NT2/D1 (cell line): Measurements from ENCODE around the gene CD48.

Experiments
- SUZ12 ChIP-seq: IDR thresholded peaks from 2 replicates; pipeline ENCODE4 v1.6.1; 2011; ENCODE audit not compliant: insufficient read length, insufficient read depth; ENCODE audit errors: extremely low read depth
- ZNF274 ChIP-seq: IDR thresholded peaks from 2 replicates; pipeline ENCODE4 v1.6.1; 2011; ENCODE audit warnings: mild to moderate bottlenecking, low read depth, low read length

GRCh38 chr1:160704250-160704649 is 7.4 kb downstream of the CD48 start:
- TF ChIP-seq SUZ12: no peak
- no peak for TF ChIP-seq ZNF274
